ENCODE measurements around the gene SULT1C4. TPM values are rescaled to one million over a fixed set of nuclear protein-coding genes. Genes with fewer than 3 reads are reported as not detected.

SULT1C4 gene
- total RNA-seq, 1 experiment from 2014 or later: not detected

- in situ Hi-C loops (cut with HindIII; ENCODE audit: low pct_unique_long_range_greater_than_20kb, low sequenced_read_pairs): no loop called here
- no peak overlapping the region for H3K4me3 ChIP-seq (ENCODE audit: low read depth in 2 of 2, low read length in 2 of 2)
- H3K36me3 ChIP-seq (ENCODE audit: control insufficient read depth, insufficient read depth, low read length): no peaks in the 10 kb centered on the region
- no peak overlapping the region for H3K27ac ChIP-seq (ENCODE audit: low read length)
- BruUV-seq (replicated peaks): no TSS peak
- TF ChIP-seq REST (IDR thresholded peaks at IDR 0.05; ENCODE audit: insufficient read depth in 1 of 2, low read depth in 2 of 2, low read length in 1 of 2) (no peak), CTCF (IDR thresholded peaks at IDR 0.05) (no peak), TCF7L2 (IDR thresholded peaks at IDR 0.05; ENCODE audit: low read depth, low read length) (no peak), SIN3A (IDR thresholded peaks at IDR 0.05; ENCODE audit: borderline replicate concordance, insufficient read depth, low read depth, low read length) (no peak), POLR2AphosphoS5 (IDR thresholded peaks at IDR 0.05; ENCODE audit: low read depth, low read length) (no peak)
- no peak for DNase-seq (ENCODE audit: low read depth, low spot score)
- H3K9me3 ChIP-seq (ENCODE audit: control insufficient read depth, insufficient read depth, low read depth, low read length): no peaks in the 10 kb centered on the region
- H3K27me3 ChIP-seq (ENCODE audit: control insufficient read depth, insufficient read depth, low read length): no peaks in the 10 kb centered on the region
- H3K4me1 ChIP-seq (ENCODE audit: control insufficient read depth, insufficient read depth, low read length): no peaks in the 10 kb centered on the region
- ChIA-PET POLR2A (no interaction called here), CTCF (no interaction called here)
- intact Hi-C loops (cut with micrococcal nuclease; ENCODE audit: unreplicated experiment): no loop called here
- no peak for ATAC-seq
Observed at GRCh38 chr2:108392029-108392428, 14.3 kb downstream of the SULT1C4 start.

- DNase-seq (ENCODE audit: low read depth, low spot score) (no peak), ATAC-seq (no peak)
- BruUV-seq (replicated peaks): no TSS peak
- in situ Hi-C loops (cut with HindIII; ENCODE audit: low pct_unique_long_range_greater_than_20kb, low sequenced_read_pairs): no loop called here
- no peaks in the 10 kb centered on the region for H3K27me3 ChIP-seq (ENCODE audit: control insufficient read depth, insufficient read depth, low read length)
- intact Hi-C loops (cut with micrococcal nuclease; ENCODE audit: unreplicated experiment): no loop called here
- no peaks in the 10 kb centered on the region for H3K4me1 ChIP-seq (ENCODE audit: control insufficient read depth, insufficient read depth, low read length)
- TF ChIP-seq REST (IDR thresholded peaks at IDR 0.05; ENCODE audit: insufficient read depth in 1 of 2, low read depth in 2 of 2, low read length in 1 of 2) (no peak), TCF7L2 (IDR thresholded peaks at IDR 0.05; ENCODE audit: low read depth, low read length) (no peak), POLR2AphosphoS5 (IDR thresholded peaks at IDR 0.05; ENCODE audit: low read depth, low read length) (no peak), CTCF (IDR thresholded peaks at IDR 0.05) (no peak), SIN3A (IDR thresholded peaks at IDR 0.05; ENCODE audit: borderline replicate concordance, insufficient read depth, low read depth, low read length) (no peak)
- H3K4me3 ChIP-seq (ENCODE audit: low read depth in 2 of 2, low read length in 2 of 2): no peak overlapping the region
- CTCF ChIA-PET: no interaction called here
- H3K36me3 ChIP-seq (ENCODE audit: control insufficient read depth, insufficient read depth, low read length): no peaks in the 10 kb centered on the region
- H3K27ac ChIP-seq (ENCODE audit: low read length): no peak overlapping the region
- H3K9me3 ChIP-seq (ENCODE audit: control insufficient read depth, insufficient read depth, low read depth, low read length): no peaks in the 10 kb centered on the region
- POLR2A ChIA-PET: no interaction called here
Observed at GRCh38 chr2:108393197-108393596, 15.4 kb downstream of the SULT1C4 start.

Data from Panc1 (cell line).